ENCODE measurements around the gene ANKRD52.

ANKRD52 gene

GRCh38 chr12:56236985-56237384, 21.2 kb downstream of the ANKRD52 start:
- Histone ChIP-seq H2AFZ (ENCODE audit: low read length) (no peak overlapping the region), H3K14ac (ENCODE audit: low read length) (no peak overlapping the region), H3K4ac (ENCODE audit: low read length) (no peak overlapping the region), H3K27me3 (ENCODE audit: control insufficient read depth in 3 of 3, insufficient read depth in 3 of 3, low read depth in 1 of 3, low read length in 3 of 3) (no peaks in the 10 kb centered on the region), H3K36me3 (replicated peaks in 1 of 2; ENCODE audit: control insufficient read depth in 2 of 2, insufficient read depth in 2 of 2, low read length in 2 of 2) (peaks cover 37 to 58% of the 10 kb centered on the region in 2 donors), H2BK15ac (ENCODE audit: low read length) (no peak overlapping the region), H3K23ac (ENCODE audit: low read depth, low read length, poor library complexity) (no peak overlapping the region), H2BK5ac (ENCODE audit: low read length) (peak overlapping the region; percentile 39), H2AK5ac (ENCODE audit: low read depth, low read length) (no peak overlapping the region), H3K79me1 (ENCODE audit: low read depth, low read length) (peaks cover 2% of the 10 kb centered on the region), H2BK12ac (ENCODE audit: low read length) (no peak overlapping the region), H3K27ac (replicated peaks; ENCODE audit: low read length) (no peak overlapping the region), H3K4me3 (ENCODE audit: low read length in 2 of 2) (no peak overlapping the region), H3K4me2 (ENCODE audit: insufficient read depth, low read length, poor library complexity, severe bottlenecking) (no peak overlapping the region), H2BK120ac (ENCODE audit: low read depth, low read length) (no peak overlapping the region), H3K9ac (ENCODE audit: low read depth, low read length, poor library complexity) (no peak overlapping the region), H3K4me1 (ENCODE audit: control insufficient read depth in 2 of 2, insufficient read depth in 1 of 2, low read depth in 1 of 2, low read length in 2 of 2) (peaks cover 0 to 2% of the 10 kb centered on the region in 2 donors), H4K91ac (ENCODE audit: low read depth, low read length, poor library complexity) (no peak overlapping the region), H4K8ac (ENCODE audit: low read depth, low read length) (no peak overlapping the region), H3K18ac (ENCODE audit: low read length) (no peak overlapping the region), H3K9me3 (replicated peaks in 1 of 2; ENCODE audit: control insufficient read depth in 2 of 2, insufficient read depth in 1 of 2, low read depth in 1 of 2, low read length in 2 of 2) (peaks cover 5 to 6% of the 10 kb centered on the region in 2 donors)
- no CpG with 5 or more reads among the region's 5 CpGs for whole genome bisulfite sequencing, 2 donors (ENCODE audit: extremely low coverage in 2 of 2, insufficient read length in 2 of 2, insufficient replicate concordance in 1 of 2)
- no peak for DNase-seq (ENCODE audit: low spot score)

GRCh38 chr12:56236091-56236490, 22.1 kb downstream of the ANKRD52 start:
- Histone ChIP-seq H3K23ac (ENCODE audit: low read depth, low read length, poor library complexity) (no peak overlapping the region), H3K27me3 (ENCODE audit: control insufficient read depth in 3 of 3, insufficient read depth in 3 of 3, low read depth in 1 of 3, low read length in 3 of 3) (no peaks in the 10 kb centered on the region), H3K27ac (replicated peaks; ENCODE audit: low read length) (no peak overlapping the region), H3K18ac (ENCODE audit: low read length) (no peak overlapping the region), H2BK5ac (ENCODE audit: low read length) (no peak overlapping the region), H4K91ac (ENCODE audit: low read depth, low read length, poor library complexity) (no peak overlapping the region), H3K4me1 (ENCODE audit: control insufficient read depth in 2 of 2, insufficient read depth in 1 of 2, low read depth in 1 of 2, low read length in 2 of 2) (peaks cover 0 to 2% of the 10 kb centered on the region in 2 donors), H3K79me1 (ENCODE audit: low read depth, low read length) (no peaks in the 10 kb centered on the region), H3K14ac (ENCODE audit: low read length) (no peak overlapping the region), H3K9ac (ENCODE audit: low read depth, low read length, poor library complexity) (no peak overlapping the region), H2AK5ac (ENCODE audit: low read depth, low read length) (no peak overlapping the region), H3K4me2 (ENCODE audit: insufficient read depth, low read length, poor library complexity, severe bottlenecking) (no peak overlapping the region), H2BK12ac (ENCODE audit: low read length) (no peak overlapping the region), H3K9me3 (replicated peaks in 1 of 2; ENCODE audit: control insufficient read depth in 2 of 2, insufficient read depth in 1 of 2, low read depth in 1 of 2, low read length in 2 of 2) (peaks cover 0 to 2% of the 10 kb centered on the region in 2 donors), H2AFZ (ENCODE audit: low read length) (no peak overlapping the region), H2BK15ac (ENCODE audit: low read length) (no peak overlapping the region), H4K8ac (ENCODE audit: low read depth, low read length) (no peak overlapping the region), H2BK120ac (ENCODE audit: low read depth, low read length) (no peak overlapping the region), H3K4ac (ENCODE audit: low read length) (no peak overlapping the region), H3K4me3 (ENCODE audit: low read length in 2 of 2) (no peak overlapping the region), H3K36me3 (replicated peaks in 1 of 2; ENCODE audit: control insufficient read depth in 2 of 2, insufficient read depth in 2 of 2, low read length in 2 of 2) (peaks cover 28 to 49% of the 10 kb centered on the region in 2 donors)
- no CpG with 5 or more reads among the region's 6 CpGs for WGBS, 2 donors (ENCODE audit: extremely low coverage in 2 of 2, insufficient read length in 2 of 2, insufficient replicate concordance in 1 of 2)
- no peak for DNase-seq (ENCODE audit: low spot score)

- Histone ChIP-seq H3K4me2 (ENCODE audit: insufficient read depth, low read length, poor library complexity, severe bottlenecking) (no peak overlapping the region), H3K14ac (ENCODE audit: low read length) (no peak overlapping the region), H3K9me3 (replicated peaks in 1 of 2; ENCODE audit: control insufficient read depth in 2 of 2, insufficient read depth in 1 of 2, low read depth in 1 of 2, low read length in 2 of 2) (peaks cover 0 to 2% of the 10 kb centered on the region in 2 donors), H2BK5ac (ENCODE audit: low read length) (no peak overlapping the region), H3K27ac (replicated peaks; ENCODE audit: low read length) (no peak overlapping the region), H2BK15ac (ENCODE audit: low read length) (no peak overlapping the region), H2AK5ac (ENCODE audit: low read depth, low read length) (peak overlapping the region; percentile 7), H2BK120ac (ENCODE audit: low read depth, low read length) (no peak overlapping the region), H4K91ac (ENCODE audit: low read depth, low read length, poor library complexity) (no peak overlapping the region), H2AFZ (ENCODE audit: low read length) (no peak overlapping the region), H3K79me1 (ENCODE audit: low read depth, low read length) (no peaks in the 10 kb centered on the region), H4K8ac (ENCODE audit: low read depth, low read length) (no peak overlapping the region), H3K27me3 (ENCODE audit: control insufficient read depth in 3 of 3, insufficient read depth in 3 of 3, low read depth in 1 of 3, low read length in 3 of 3) (no peaks in the 10 kb centered on the region), H3K9ac (ENCODE audit: low read depth, low read length, poor library complexity) (peak overlapping the region; percentile 70), H2BK12ac (ENCODE audit: low read length) (no peak overlapping the region), H3K23ac (ENCODE audit: low read depth, low read length, poor library complexity) (no peak overlapping the region), H3K4me1 (ENCODE audit: control insufficient read depth in 2 of 2, insufficient read depth in 1 of 2, low read depth in 1 of 2, low read length in 2 of 2) (peaks cover 0 to 2% of the 10 kb centered on the region in 2 donors), H3K4ac (ENCODE audit: low read length) (no peak overlapping the region), H3K36me3 (replicated peaks in 1 of 2; ENCODE audit: control insufficient read depth in 2 of 2, insufficient read depth in 2 of 2, low read length in 2 of 2) (peaks cover 21 to 37% of the 10 kb centered on the region in 2 donors), H3K18ac (ENCODE audit: low read length) (no peak overlapping the region), H3K4me3 (ENCODE audit: low read length in 2 of 2) (peak overlapping the region in 1 of 2 donors; percentile 32)
- WGBS, 2 donors (ENCODE audit: extremely low coverage in 2 of 2, insufficient read length in 2 of 2, insufficient replicate concordance in 1 of 2) = no CpG with 5 or more reads among the region's 16 CpGs
- DNase-seq (ENCODE audit: low spot score) = no peak
Observed at GRCh38 chr12:56234746-56235436, 23.3 kb downstream of the ANKRD52 start.

- Histone ChIP-seq H2BK12ac (ENCODE audit: low read length) (no peak overlapping the region), H2BK5ac (ENCODE audit: low read length) (no peak overlapping the region), H4K91ac (ENCODE audit: low read depth, low read length, poor library complexity) (no peak overlapping the region), H3K4me1 (ENCODE audit: control insufficient read depth in 2 of 2, insufficient read depth in 1 of 2, low read depth in 1 of 2, low read length in 2 of 2) (no peaks in the 10 kb centered on the region), H3K9me3 (replicated peaks in 1 of 2; ENCODE audit: control insufficient read depth in 2 of 2, insufficient read depth in 1 of 2, low read depth in 1 of 2, low read length in 2 of 2) (no peaks in the 10 kb centered on the region), H3K18ac (ENCODE audit: low read length) (no peak overlapping the region), H2AK5ac (ENCODE audit: low read depth, low read length) (peak overlapping the region; percentile 52), H3K23ac (ENCODE audit: low read depth, low read length, poor library complexity) (no peak overlapping the region), H2AFZ (ENCODE audit: low read length) (no peak overlapping the region), H3K36me3 (replicated peaks in 1 of 2; ENCODE audit: control insufficient read depth in 2 of 2, insufficient read depth in 2 of 2, low read length in 2 of 2) (peaks cover 8 to 18% of the 10 kb centered on the region in 2 donors), H2BK120ac (ENCODE audit: low read depth, low read length) (no peak overlapping the region), H3K27me3 (ENCODE audit: control insufficient read depth in 3 of 3, insufficient read depth in 3 of 3, low read depth in 1 of 3, low read length in 3 of 3) (no peaks in the 10 kb centered on the region), H3K14ac (ENCODE audit: low read length) (no peak overlapping the region), H3K9ac (ENCODE audit: low read depth, low read length, poor library complexity) (no peak overlapping the region), H3K4me2 (ENCODE audit: insufficient read depth, low read length, poor library complexity, severe bottlenecking) (no peak overlapping the region), H3K79me1 (ENCODE audit: low read depth, low read length) (no peaks in the 10 kb centered on the region), H3K4ac (ENCODE audit: low read length) (no peak overlapping the region), H3K27ac (replicated peaks; ENCODE audit: low read length) (no peak overlapping the region), H2BK15ac (ENCODE audit: low read length) (peak overlapping the region; percentile 26), H3K4me3 (ENCODE audit: low read length in 2 of 2) (no peak overlapping the region), H4K8ac (ENCODE audit: low read depth, low read length) (no peak overlapping the region)
- no peak for DNase-seq (ENCODE audit: low spot score)
- no CpG with 5 or more reads among the region's 11 CpGs for WGBS, 2 donors (ENCODE audit: extremely low coverage in 2 of 2, insufficient read length in 2 of 2, insufficient replicate concordance in 1 of 2)
Observed at GRCh38 chr12:56231184-56231582, 27.0 kb downstream of the ANKRD52 start.

Measured in neuronal stem cell (in vitro differentiated cells).